GM21447 (cell line): Measurements from ENCODE around the gene AIFM1.

Experiments used
- ATAC-seq: cut with Tn5 transposase; IDR thresholded peaks from one replicate; pipeline ENCODE4 v1.9.1; 2021; ENCODE audit not compliant: unreplicated experiment

AIFM1 gene

DNA sequence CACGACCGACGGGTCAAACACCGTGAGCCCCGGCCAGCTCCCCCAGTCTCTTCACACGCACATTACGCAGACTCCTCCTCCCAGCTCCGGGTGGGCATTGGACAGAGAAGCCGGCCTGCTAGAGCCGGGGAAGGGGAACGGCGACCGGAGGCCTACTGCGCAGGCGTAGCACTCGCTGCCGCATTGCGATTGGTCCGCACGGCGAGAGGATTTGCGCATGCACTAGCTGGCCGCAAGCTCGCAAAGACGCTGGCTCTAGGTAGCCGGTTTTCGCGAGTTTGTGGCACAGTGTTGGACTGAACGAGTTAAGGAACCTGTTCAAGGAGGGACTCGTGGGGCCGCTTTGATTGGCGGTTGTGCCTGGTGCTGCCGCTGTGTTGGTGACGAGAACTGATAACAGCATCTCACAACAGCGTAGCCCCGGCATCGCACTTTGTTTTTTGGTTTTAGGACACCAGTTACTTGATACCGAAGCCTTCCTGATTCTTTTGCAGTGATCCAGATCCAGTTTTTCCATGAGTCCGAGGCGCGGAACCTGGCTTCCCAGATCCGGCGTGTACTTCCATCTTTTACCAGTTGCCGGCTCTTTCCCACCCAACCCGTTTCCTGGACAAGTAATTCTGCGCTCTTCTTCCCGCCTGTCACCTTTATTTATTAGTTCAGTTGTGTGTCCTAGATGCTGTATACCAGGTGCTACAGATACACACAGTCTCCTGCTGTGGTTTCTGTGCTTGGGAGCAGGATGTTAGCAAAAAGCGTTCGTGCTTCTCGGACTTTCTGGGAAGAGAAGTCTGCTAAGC, at the start of gene AIFM1:
AIFM1 (minus strand) TSS at position 139 of the 800 bp plus-strand sequence. CDS start 185 bp downstream, outside the sequence.
- ATAC-seq = peak; percentile 90

DNA sequence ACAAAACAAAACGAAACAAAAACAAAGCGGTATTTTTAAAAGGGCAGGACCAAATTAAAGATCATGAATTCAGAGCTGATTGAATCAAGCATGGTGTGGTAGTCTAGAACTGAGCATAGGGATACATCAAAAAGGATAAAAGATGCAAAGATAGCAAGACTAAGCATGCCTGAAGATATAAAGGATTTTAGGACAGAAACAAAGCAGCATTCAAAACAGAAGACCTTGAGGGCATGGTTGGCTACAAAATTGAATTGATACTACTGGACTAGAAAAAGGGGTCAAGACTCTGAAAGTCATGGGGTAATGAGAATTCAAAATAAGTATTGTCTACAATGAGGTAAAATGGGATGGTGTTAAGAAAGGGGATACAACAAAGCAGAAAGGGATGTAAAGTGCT, 47.7 kb upstream of the AIFM1 start:
- no peak for ATAC-seq

DNA sequence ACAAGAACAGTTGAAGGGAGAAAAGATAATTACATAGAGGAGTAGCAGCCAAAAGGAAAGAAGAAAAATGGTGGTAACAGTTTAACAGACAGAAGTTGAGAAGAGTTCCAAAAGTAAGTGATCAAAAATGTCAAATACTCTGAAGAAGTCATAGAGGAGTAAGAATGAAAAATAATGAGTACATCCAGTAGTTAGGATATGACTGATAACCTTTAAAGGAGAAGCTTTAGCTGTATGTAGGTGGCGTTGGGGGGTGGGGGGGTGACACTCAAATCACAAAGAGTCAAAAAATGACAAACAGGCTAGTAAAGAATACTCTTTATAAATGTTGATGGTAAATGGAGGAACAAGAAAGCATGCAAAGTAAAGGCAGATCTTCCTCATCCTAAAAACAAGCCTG, 46.7 kb upstream of the AIFM1 start:
- ATAC-seq = no peak

DNA sequence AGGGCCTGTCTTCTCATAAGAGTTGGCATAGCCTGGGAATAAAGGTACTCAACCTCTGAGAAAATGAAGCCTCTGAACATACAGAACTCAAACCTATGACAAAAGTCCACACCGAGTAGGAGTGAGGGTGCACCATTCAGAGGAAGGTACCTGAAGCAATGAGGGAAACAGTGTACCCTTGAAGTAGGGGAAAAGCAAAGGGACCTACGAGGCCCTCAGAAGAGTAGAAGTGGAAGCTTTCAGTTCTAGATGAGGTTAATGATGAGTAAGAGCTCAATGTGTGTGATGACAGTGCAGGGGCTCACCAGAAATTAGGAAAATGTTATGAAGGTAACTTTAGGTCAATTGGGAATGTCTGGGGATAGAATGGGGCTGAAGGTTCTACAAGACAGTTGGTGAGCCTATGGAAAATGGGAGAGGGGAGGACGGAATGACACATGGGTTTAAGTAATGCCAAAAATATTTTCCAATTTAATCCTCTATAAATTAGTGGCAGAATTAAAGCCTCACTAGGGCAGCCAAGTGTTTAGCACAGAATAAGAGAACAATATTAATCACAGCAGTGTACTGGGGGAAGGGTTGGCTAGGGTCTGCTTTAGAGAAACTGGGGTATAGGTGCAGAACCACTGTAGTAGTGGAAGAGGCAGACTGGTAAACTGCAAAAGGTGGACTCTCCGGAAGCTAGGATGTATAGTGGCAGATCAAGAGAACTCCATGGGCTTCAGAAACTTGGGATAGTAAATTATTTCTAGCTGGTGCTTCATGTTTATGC, 46.0 kb upstream of the AIFM1 start:
- no peak for ATAC-seq

DNA sequence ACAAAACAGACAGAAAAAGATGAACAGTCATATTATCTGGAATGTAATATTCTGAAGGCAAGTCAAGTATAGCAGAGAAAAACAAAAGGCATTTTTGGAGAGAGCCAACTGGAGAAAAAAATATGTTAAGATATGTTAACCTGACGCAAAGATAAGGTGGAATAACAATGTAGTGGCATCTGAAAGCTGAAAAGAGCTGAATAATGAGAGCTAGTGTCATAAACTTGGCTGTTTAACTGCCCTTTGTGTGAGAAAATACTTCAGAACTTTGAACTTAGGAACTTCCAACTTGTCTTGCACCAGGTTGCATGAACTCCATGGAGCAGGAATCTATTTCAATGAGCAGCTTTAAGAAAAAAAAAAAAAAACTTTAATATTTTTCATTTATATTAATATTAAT, 39.0 kb upstream of the AIFM1 start:
- no peak for ATAC-seq

DNA sequence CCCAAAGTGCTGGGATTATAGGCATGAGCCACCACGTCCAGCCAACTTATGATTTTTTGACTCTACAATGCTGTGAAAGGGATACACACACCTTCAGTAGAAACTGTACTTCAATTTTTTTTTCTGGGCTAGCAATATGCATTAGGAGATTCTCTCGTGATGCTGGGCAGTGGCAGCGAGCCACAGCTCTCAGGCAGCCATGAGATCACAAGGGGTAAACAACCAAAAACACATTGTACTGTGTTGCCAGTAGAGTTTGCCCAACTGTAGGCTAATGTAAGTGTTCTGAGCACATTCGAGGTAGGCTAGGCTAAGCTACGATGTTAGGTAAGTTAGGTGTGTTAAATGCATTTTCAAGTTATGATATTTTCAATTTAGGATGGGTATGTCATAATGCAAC, 31.8 kb upstream of the AIFM1 start:
- ATAC-seq = no peak

DNA sequence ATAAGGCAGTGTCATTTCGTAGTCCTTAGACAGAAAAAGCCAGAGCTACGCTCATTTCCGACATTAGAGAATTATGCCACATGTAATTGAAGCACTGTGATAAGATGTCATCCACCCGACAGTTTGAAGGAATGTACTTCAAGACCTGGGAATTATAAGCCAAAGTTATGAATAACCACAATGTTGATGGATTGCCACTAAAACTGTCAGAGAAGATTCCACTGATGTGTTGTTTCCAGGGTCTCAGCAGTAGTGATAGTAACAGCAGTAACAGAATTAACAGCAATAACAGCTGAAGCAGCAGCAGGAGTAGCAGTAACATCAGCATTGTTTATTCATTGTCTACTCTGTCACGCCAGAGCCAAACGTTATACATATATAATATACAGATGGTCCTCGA, 30.8 kb upstream of the AIFM1 start:
- ATAC-seq = no peak

DNA sequence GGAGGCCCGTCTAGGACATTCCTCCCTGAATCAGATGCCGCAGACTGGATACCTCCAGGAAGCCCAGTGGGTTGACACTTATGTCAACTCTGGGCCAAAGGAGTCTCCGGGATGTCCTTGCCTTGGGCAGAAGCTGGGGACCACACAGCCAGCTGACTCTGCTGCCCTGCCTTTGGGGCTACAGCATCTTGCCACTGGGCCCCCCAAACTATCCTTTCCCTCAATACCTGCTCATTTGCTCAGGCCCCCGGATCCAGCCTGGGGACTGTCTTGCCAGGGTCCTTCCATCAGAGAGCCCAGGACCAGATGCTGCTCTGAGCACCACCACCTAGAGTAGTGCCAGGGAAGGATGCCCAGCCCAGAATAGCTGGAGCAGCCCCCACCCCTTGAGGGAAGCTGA, 25.2 kb upstream of the AIFM1 start:
- ATAC-seq = no peak

DNA sequence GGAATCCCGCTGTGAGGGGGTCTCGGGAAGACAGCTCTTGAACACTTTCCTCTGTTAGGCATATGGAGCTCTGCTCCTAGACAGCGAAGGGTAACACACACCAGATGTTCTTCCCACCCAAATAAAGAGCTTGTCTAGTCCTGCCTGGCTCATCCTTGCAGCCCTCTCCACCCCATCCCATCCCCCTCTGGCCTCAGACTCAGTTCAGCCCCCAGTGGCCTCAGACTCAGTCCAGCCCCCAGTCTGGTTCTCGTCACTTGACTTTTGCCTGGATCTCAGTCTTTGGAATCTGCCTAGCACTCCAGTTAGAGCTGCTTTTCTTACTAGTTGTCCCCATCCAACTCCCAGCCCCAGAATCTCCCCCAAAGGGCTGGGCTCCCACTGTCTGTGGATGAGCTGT, 21.0 kb upstream of the AIFM1 start:
- no peak for ATAC-seq

DNA sequence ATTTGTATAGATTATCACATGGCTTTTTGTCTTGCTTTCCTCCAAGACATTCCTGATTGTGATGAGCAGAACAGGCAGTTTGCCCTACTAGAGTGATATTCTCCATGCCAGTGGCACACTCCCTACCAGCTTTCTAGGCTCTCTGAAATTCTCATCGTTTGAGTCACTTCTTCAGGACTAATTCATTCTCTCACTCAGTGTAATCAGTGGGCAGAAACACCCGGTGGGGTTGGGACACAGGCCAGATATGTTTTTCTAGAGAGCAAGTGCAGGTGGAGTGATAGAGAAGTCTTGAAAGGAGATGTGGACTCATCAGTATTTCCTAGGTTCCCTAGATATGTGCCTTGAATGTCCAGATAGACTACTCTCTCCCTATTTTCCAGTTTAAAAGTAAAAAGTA, 19.2 kb upstream of the AIFM1 start:
- no peak for ATAC-seq

DNA sequence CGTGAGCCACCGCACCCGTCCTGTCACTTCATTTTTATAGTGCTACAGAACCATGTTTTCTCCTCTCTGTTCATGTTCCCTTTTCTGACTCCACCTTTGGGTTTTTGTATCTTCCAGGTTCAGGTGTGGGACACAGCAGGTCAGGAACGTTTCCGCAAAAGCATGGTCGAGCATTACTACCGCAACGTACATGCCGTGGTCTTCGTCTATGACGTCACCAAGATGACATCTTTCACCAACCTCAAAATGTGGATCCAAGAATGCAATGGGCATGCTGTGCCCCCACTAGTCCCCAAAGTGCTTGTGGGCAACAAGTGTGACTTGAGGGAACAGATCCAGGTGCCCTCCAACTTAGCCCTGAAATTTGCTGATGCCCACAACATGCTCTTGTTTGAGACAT, 18.5 kb upstream of the AIFM1 start:
- no peak for ATAC-seq

DNA sequence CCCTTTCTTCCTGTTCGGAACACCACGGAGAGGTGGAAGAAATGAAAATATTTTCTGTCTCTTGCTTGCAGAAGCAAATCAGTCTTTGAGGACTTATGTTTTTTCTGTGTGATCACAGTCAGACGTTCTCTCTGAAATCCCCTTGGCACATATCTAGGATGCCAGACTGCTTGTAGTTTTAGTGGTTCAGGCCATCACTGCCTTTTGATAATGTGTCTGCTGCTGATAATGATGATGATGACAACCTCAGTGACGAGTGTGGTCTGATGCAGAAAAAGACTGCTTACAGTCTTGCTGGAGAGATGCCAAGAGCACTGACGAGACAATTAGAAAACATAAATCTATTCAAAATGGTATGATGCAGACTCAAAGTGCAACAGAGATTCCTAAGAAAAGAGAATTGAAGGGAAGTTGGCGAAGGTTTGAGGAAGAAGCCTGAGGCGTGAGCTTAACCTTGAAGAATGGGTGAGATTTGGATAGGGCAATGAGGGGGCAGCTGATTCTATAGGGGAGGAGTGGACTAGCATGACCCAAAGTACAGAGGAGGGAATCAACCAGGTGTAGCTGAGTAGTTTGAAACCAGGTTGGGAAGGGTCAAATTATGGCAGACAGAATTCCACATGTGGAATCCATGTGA, 14.1 kb upstream of the AIFM1 start:
- ATAC-seq = no peak

DNA sequence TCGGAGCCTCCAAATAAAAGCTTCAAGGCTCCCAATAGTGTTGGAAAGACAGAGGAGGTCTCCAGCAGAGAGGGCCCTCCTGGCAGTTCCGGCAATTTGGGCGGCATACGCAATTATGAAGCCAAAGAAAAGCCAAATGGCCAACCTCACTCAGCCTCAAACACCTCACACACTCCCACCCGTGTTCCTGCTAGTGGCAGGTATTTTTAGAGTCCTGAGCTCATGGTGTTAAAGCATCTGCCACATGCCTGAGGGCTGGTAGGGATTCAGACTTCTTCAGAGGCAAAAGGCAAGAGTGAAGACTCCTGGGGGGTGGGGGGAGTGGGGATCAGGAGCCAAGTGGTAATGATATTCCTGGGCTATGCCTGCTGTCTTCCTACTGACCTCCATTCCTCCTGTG, 13.5 kb upstream of the AIFM1 start:
- no peak for ATAC-seq

DNA sequence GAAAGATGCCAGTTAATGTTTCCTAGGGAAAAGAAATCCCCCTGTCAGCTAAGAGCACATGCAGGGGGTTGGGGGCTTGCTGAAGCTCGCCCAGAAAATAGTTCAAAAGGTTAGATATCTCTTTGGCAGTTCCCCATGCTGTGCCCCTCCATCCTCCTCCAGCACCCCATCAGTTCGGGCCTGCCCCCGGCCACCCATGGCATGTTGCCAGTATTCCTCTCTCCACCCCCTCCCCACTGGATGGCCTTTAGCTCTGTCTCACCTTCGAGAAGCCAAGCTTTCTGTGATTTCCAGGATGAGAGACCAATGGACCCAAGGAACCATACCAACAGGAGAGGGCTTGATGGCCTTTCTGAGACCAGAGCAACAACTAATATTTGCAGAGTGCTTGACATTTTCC, 11.3 kb upstream of the AIFM1 start:
- no peak for ATAC-seq

DNA sequence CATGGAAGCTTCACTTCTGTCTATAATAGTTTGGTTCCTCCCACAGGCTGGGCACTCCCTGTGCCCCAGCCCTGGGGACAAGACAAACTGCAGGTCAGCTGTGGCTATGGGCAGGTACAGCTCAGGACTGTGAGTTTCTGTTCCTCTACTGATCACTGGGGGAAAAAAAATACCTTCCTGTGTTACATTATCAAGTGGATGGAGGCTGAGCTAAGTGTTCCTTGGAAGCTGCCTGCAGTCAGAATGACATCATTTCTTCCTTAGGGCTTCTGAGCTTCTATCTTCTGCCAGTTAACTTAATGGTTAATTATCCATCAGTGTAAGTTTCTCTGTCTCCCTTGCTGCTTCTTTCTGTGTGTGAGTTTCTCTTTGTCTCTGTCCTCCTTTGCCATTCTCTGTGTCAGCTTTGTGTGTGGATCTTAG, 10.7 kb upstream of the AIFM1 start:
- peak; percentile 70 for ATAC-seq

DNA sequence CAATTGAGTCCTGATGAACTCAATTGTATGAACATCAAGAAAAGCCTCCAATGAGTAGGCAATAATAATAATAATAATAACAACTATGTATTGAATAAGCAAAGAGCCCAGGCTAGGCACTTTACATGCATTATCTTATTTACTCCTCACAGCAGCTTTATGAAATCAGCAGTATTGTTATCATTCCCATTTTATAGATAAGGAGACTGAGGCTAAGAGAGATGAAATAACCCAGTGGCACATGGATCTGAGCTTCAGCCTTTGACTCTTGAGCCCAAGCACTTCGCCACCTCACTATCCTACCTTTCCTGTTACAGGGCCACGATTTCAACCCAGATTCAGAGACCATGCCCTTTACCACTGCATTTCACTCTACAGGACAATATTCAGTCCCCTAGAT, 9.3 kb upstream of the AIFM1 start:
- ATAC-seq = no peak

DNA sequence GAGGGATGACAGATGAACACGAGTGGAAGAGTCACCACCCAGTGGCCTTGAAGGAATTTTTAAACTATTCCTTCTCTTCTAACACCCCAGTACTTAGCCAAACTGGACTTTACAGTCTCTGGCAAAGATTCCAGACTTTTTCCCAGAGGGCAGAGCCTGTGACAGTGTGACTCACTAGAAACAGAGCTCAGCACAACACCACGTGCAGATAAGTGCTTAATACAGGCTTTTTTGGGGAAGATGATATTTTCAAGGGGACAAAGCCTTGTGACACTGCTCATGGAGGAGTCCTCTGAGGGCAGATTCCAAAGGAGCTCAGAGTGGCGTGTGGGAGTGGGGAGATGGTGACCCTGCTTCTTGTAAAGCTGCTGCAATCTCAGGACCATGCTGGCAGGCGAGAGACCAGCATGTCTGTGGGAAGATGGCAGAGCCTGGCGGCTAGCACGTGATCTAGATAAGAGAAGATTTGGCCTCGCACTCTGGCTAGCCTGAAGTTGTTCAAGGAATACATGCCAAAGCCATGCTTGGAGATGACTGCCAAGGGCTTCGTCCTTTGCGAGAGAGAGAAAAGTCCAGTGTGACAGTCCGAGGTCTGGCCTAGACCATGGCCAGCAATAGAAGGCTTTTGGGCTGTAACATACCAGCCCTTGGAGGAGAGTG, 8.5 kb upstream of the AIFM1 start:
- ATAC-seq = no peak

DNA sequence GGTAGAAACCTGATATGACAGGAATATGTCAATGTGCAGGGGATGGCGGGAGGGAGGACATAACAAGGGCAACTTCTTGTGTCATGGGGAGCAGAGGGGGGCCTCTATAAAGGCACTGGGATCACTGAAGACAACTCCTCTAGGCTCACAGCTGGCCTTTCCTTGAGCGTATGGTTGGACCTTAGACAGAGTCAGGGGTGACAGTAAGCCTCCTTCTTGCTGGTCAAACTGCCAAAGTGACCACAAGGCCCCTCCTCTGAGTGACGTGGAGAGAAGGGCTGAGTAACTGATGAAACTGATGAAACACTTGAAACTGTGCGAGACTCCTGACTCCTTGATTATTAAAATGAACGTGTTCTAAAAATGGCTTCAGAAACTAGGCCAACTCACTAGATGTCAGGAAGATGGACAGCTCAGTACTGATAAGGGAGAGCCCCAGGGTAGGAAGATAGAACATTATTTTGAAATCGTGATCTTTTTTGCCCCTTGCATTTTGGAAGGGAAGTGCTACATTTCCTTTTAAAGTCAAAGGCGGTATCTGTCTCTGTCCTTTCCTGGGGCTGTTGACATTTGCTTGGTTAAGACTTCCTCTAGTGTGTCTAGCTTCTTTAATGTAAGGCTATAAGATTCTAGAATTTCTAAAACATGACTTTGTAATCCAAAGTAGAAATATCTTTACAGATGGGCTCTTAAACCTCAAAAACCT, 7.7 kb upstream of the AIFM1 start:
- ATAC-seq = peak; percentile 38

DNA sequence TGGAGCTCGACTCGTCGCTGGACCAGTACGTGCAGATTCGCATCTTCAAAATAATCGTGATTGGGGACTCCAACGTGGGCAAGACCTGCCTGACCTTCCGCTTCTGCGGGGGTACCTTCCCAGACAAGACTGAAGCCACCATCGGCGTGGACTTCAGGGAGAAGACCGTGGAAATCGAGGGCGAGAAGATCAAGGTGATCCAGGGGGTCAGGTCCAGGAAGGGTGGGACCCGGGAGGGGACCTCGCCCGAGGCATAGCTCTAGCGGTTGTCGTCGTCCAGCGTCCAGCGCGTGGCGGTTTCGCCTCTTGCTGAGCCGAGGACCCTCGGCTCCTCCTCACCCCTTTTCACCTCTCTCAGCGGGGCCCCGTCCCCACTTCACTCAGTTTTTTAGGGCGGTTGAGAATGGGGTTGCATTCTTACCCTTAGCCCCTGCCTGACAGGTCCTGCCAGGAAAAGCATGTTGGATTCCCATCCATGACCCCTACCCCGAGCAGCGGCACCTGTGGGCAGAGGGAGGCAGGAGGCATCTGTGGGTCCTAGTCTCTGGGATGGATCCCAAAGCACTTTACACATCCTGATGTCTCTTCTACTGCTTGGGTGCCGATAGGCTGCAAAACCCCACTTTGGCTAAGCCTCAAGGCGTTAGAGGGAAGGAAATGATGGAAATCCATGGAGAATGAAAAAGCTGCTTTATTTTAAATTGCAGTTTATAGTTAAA, 6.6 kb upstream of the AIFM1 start:
- ATAC-seq = no peak

DNA sequence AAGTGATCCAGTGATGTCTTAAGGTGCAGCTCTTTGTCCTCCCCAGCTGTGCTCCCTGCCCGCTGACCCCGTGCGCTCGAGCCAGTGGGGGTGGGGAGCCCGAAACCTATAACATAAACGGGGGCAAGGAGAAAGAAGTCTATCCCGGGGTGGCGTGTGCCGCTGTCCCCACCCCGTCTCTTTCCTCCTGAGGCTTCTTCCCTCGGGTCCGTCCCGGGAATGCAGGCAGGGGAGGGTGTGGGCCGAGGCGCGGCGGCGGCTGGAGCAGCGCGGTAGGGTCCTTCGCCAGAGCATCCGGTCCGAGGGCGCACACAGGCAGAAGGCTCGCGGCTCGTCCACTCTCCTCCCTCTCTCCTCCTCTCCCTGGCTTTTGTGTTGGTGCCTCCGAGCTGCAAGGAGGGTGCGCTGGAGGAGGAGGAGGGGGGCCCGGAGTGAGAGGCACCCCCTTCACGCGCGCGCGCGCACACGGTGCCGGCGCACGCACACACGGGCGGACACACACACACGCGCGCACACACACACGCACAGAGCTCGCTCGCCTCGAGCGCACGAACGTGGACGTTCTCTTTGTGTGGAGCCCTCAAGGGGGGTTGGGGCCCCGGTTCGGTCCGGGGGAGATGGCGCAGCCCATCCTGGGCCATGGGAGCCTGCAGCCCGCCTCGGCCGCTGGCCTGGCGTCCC, 5.9 kb upstream of the AIFM1 start, which contains the start of gene RAB33A:
RAB33A (plus strand) TSS at position 517 of the 681 bp plus-strand sequence; CDS start at position 618, 101 bp downstream.
- ATAC-seq = peak; percentile 9
